Muscle of arm (tissue), 12 donors: Measurements from ENCODE around the gene ANO8. TPM values are rescaled to one million over a fixed set of nuclear protein-coding genes. Genes with fewer than 3 reads are reported as not detected.

ENCODE experiments used
- DNase-seq: peaks from one replicate; pipeline ENCODE4 v3.0.0-alpha.2; 2013
- polyA plus RNA-seq, 12 donors: library from polyadenylated mRNA; unstranded; fragments of 120-200 nt; gene quantifications; one replicate each; pipeline ENCODE4 v1.2.1, GENCODE V29; 2013; ENCODE audit not compliant: insufficient read length in 12 of 12

The ANO8 gene
- polyA plus RNA-seq, 12 donors, result 4.5 to 14.0 (median 6.0) TPM; not detected in 1

DNA sequence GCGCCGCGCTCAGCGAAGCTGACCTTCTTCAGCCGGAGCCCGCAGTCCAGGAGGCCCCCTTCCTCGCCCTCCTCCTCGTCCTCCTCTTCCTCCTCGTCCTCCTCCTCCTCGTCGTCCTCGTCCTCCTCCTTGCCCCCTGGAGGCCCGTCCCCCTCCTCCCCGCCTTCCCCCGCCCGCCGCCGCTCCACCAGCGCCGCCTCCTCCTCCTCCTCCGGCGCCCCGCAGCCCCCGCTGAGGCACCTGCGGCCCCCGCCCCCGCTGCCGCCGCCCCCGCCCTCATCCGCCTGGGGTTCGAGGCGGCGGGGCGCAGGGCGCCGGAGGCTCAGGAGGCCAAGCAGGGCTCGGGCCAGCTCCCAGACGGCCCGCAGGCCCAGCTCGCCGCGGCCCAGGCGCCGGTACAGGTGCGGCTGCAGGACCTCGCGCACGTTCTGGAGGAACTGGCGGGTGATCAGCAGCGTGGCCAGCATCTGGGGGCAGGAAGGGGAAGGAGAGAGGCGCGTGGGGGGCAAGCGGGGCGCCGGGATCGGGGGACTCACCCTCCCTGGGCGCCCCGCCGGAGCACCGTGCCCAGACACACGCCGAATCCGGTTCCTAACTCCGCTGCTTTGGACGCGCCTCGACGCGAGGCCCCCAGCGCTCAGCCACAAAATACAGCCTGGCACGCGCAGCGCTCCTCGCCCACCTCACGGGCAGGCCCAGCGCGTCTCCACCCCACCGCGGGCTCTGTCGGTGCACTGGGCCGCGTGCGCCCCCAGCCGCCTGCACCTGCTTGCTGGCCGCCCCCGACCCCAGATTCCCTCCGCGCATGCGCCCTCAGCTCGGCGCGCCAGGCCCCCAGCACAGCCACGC lies 5.9 kb downstream of the ANO8 start:
- no peak for DNase-seq

DNA sequence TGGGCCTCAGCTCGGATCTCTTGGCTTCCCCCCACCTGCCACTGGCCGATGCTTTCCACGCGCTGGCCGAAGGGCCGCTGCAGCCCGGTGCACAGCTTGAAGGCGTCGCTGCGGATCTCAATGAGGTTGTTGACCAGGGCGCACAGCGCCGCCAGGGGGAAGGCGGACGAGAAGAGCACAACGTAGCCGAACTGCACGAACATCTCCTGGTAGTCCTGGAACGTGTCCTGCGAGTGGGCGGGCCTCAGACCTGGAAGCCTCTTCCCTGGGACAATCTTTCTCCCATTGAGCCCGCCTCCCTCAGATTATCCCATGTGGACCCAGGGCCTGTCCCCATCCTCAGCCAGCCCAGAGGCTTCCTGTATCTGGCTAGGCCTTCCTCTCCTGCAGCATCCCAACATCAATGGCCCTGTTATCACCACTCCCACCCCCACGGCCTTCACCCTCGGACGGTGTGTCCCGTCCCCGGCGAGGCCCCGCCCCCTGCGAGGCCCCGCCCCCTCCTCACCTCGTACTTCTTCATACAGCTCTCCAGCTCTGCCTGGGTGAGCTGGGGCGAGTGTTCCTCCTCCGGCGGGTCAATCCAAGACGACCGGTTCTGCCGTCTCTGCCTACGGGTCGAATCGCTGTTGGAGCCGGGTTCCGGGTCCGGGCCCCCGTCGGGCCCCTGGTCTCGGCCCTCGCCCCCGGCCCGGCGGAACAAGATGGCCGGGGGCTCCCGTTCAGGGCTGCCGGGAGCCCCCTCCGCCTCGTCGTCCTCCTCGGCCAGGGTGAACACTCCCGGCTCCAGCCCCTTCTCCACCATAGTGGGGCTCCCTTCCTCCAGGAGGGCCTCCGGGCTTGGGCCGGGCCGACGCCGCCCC lies 6.8 kb downstream of the ANO8 start:
- DNase-seq, result peak; percentile 68

- no peak for DNase-seq
Measured at GRCh38 chr19:17327068-17327653, 7.5 kb downstream of the ANO8 start.

DNA sequence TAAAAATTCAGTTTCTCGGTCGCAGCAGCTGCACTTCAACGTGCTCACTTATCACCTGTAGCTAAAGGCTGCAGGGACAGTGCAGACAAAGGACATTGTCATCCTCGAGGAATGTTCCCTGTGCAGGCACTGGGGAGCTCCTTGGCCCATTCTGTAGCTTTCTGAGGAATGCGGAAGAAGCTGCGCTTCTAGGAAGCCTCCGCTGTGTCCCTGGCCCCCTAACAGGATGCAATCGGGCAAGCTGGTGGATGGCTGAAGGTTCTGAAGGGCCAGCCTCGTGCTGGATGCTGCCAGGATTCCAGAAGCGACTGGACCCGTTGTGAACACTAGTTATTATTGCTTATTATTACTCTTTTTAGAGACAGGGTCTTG lies 8.1 kb downstream of the ANO8 start:
- DNase-seq, result no peak

GRCh38 chr19:17325881-17326594 lies 8.6 kb downstream of the ANO8 start:
- no peak for DNase-seq

DNA sequence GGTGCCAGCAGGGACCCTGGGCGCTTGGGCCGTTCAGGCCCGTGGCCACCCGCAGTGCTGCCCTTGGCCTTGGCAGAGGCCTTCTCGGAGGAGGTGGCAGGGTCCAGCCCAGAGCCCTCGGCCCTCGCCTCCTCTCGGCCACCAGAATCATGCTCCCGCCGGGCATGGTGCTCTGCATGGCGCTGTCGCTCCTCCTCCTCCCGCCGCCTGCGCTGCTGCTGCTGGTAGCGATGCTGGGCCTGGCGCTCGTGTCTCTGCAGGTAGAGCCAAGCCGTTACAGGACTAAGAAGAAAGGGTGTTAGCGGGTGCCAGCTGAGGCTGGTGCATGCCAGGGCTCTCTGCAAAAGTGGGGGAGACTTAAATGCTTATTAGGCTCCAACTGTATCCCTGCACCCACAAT lies 9.5 kb downstream of the ANO8 start:
- DNase-seq, result no peak

DNA sequence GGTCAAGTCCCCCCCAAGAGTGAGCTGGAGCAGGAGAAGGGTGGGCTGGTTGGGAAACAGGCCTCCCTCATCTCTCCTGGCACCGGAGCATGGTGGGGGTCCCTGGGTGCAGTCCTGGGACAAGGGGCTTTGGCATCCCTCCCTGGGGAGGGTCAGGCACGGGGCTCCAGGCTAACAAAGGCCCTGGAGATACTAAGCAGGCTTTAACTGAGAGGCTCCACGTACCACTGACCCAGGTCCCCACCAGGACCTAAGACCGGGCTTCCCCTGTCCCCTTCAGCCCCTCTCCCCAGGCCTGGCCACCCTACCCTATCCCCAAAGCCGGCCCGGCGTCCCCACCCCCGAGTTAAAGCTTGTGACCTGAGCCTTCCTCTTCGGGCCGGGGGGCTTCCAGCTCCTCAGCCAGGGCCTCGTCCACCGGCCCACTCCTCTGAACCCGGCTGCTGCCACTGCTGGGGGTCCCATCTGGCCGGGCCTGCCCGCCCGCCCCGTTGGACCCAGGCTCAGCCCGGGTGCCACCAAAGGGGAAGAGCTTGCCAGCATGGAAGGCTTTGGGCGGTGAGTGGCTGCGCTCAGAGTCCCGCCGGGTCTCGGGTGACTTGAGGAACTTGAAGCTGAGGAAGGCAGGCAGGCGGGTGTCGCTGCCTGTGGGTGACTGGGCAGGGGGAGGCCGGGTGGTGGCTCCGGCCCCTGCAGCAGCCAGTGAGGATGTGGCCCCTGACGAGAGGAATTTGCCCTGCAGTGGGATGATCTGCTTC lies 10.1 kb downstream of the ANO8 start:
- no peak for DNase-seq

DNA sequence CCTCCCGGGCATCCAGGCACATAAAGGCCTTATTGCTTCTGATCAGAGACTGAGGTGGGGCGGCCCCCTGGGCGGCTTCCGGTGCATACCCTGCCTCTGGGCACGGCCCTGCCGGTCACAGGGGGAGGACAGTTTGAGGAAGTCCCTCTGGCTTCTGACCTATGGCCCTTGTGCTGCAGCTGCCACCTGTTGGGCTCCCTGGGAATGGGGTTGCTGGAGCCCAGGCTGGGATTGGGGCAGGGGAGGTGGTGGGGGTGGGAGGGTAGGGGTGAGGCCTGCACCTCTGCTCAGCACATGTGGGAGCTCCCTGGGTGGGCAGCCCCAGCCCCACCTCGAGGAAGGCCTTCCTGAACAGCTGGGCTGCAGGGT lies 10.7 kb downstream of the ANO8 start:
- no peak for DNase-seq

DNA sequence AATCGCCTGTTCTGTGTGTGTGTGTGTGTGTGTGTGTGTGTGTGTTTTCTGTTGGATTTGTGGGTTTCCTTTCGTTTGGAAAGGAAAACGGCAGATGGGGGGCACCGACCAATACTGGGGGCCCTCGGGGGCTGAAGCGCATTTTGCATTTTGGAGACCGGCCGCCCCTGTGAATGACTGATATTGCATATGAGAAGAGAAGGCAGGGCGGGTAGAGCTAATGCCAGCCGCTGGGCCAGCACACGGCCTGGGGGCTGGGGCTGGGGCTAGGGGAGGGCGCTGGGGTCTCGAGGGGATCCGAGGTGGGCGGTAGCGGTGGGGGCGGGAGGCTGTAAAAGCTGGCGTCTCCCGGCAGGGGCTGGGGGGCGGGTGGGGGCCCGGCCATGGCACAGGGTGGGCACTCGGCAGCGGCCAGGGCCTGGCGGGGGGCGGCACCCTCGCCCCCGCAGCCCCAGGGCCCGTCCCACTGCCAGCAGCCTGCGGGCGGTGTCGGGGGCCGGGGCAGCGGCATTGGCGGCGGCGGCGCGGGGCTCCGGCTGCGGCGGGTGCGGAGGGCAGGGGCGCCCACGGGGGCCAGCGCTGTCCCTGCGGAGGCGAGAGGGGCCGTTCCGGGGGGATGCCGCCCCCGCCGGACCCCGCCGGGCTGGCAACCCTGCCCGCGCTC lies 11.2 kb downstream of the ANO8 start:
- no peak for DNase-seq

DNA sequence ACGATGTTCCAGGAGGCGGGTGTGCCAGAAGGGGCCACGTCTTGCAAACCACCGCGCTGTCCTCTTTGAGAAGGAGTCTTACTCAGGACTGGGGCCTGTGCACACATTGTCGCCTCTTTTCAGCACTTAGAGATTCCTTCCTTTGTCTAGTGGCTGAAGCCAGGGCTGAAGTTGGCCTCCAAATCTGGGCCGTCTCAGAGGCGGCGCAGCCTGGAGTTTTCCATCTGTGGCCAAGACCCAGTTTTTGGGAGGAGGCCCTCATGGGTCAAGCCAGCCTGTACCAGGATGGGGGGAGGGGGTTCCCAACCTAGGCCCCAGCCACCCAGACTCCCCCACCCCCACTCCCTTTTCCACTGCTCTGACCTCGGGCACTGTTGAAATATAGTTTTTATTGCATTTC lies 11.8 kb downstream of the ANO8 start:
- DNase-seq, result no peak

- no peak for DNase-seq
Measured at GRCh38 chr19:17321655-17322489, 12.8 kb downstream of the ANO8 start.

DNA sequence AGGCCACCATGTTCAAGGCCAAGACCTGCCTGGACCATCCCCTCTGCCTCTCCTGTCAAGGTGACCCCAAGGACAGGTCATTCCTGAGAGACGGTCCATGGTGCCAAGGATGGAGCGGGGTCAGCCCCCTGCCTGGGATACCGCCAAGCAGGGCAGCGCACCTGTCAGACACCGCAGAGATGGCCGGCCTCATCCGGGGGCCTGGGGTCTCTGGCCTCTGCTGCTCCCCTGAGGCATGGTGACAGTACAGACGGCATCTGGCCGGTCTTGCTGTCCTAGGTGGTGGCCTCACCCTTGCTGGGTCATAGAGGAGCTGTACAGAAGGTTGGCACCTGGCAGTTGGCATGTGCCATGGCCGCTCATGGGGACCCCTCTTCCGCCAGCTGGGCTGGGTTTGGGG lies 14.2 kb downstream of the ANO8 start:
- DNase-seq, result no peak

GRCh38 chr19:17319473-17320238 lies 15.0 kb downstream of the ANO8 start:
- DNase-seq, result no peak

DNA sequence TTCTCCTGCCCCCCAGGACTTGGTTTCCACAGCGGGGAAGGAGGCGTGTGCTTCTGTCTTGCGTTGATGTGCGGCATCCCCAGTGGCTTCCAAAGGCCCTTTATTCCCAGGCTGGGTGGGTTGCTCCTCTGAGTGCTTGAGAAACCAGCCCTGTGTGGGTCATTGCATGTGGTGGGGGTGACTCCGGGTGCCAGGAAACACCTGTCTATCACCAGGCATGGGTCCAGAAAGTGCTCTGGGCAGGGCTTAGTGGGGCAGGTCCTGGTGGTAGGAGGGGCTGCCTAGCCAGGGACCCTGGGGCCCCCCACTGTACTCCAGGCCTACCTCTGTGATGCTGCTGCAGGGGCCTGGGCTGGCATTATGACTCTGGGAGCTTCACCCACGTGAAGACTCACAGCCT lies 15.7 kb downstream of the ANO8 start:
- no peak for DNase-seq

GRCh38 chr19:17314007-17314593 lies 20.6 kb downstream of the ANO8 start:
- DNase-seq, result no peak

DNA sequence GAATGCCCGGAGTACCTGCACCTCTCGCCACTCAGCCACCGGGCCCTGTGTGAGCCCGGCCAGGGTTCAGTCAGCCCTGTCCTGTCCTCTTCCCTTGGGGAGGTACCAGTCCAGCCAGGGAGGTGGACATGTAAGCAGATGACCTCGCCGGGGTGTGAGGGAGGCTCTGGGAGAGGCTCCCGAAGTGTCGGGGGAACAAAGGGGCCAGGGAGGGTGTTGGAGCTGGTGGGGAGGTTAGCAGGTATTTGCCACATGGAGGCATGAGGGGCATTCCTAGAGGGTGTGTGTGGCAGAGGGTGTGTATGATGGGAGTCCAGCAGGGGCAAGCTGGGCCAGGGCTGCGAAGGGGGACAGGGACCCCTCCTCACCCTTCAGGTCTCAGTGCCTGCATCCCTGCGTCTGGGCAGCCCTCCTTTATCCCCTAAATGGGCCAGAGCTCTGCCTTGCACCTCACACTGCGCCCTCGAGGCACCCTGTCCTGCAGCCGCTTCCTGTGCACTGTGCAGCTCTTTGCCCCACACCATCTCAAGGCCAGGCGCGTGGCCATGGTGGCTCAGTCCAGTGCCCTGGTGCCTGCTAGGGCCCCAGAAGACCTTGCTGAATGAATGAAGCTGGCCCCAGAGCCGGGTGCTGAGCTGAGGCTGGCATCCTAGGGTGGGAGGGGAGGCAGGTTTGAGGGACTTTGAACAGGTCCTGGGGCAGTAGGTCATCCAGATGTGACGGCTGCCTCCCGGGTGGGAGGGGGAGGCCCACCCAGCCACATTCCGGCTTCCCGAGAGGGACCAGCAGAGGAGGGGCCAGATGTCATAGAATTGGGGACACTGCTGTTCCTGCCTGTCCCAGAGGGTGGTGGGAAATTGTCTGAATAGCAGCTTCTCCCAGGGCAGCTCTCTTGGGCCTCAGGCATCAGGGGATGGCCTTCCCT lies 22.2 kb downstream of the ANO8 start:
- DNase-seq, result no peak

- DNase-seq, result no peak
Measured at GRCh38 chr19:17311455-17312188, 23.0 kb downstream of the ANO8 start.
